Measurements from ENCODE around the gene AVEN. TPM values are rescaled to one million over a fixed set of nuclear protein-coding genes. Genes with fewer than 3 reads are reported as not detected.

Gene AVEN
- total RNA-seq, 1 donor from 2014 or later: 17.3 TPM

- Histone ChIP-seq H3K4me3 (no peak overlapping the region), H3K27me3 (no peaks in the 10 kb centered on the region), H3K9me3 (no peaks in the 10 kb centered on the region), H3K36me3 (no peaks in the 10 kb centered on the region), H3K4me1 (no peaks in the 10 kb centered on the region), H3K27ac (no peak overlapping the region)
- intact Hi-C loops (cut with DNase I): no loop called here
- peak in 2 of 3 experiments; percentile 28 to 43 for TF ChIP-seq CTCF (IDR thresholded peaks at IDR 0.05)
- DNase-seq (ENCODE audit: low spot score in 2 of 2): no peak
Observed at GRCh38 chr15:33963831-33964664, 75.0 kb downstream of the AVEN start.

GRCh38 chr15:33960549-33960935, 78.5 kb downstream of the AVEN start:
- Histone ChIP-seq H3K4me3 (no peak overlapping the region), H3K4me1 (no peaks in the 10 kb centered on the region), H3K27me3 (no peaks in the 10 kb centered on the region), H3K9me3 (no peaks in the 10 kb centered on the region), H3K27ac (no peak overlapping the region), H3K36me3 (no peaks in the 10 kb centered on the region)
- no peak for DNase-seq (ENCODE audit: low spot score in 2 of 2)
- intact Hi-C loops (cut with DNase I): no loop called here
- no peak for TF ChIP-seq CTCF (IDR thresholded peaks at IDR 0.05)

- no peak for DNase-seq (ENCODE audit: low spot score in 2 of 2)
- H3K27ac ChIP-seq: no peak overlapping the region
- H3K4me3 ChIP-seq: no peak overlapping the region
- no peak for TF ChIP-seq CTCF (IDR thresholded peaks at IDR 0.05)
- no peaks in the 10 kb centered on the region for H3K36me3 ChIP-seq
- no peaks in the 10 kb centered on the region for H3K27me3 ChIP-seq
- H3K9me3 ChIP-seq: no peaks in the 10 kb centered on the region
- no peaks in the 10 kb centered on the region for H3K4me1 ChIP-seq
- intact Hi-C loops (cut with DNase I): no loop called here
Observed at GRCh38 chr15:33959844-33960548, 79.0 kb downstream of the AVEN start.

GRCh38 chr15:33956397-33956796, 82.6 kb downstream of the AVEN start:
- no peak for DNase-seq (ENCODE audit: low spot score in 2 of 2)
- no peak overlapping the region for H3K4me3 ChIP-seq
- H3K36me3 ChIP-seq: no peaks in the 10 kb centered on the region
- no peak for TF ChIP-seq CTCF (IDR thresholded peaks at IDR 0.05)
- H3K9me3 ChIP-seq: peaks cover 0 to 4% of the 10 kb centered on the region in 2 donors
- intact Hi-C loops (cut with DNase I): no loop called here
- no peaks in the 10 kb centered on the region for H3K27me3 ChIP-seq
- H3K27ac ChIP-seq: no peak overlapping the region
- no peaks in the 10 kb centered on the region for H3K4me1 ChIP-seq

GRCh38 chr15:33955945-33956344, 83.1 kb downstream of the AVEN start:
- no peak overlapping the region for H3K4me3 ChIP-seq
- H3K27ac ChIP-seq: no peak overlapping the region
- no peaks in the 10 kb centered on the region for H3K27me3 ChIP-seq
- H3K9me3 ChIP-seq: peaks cover 0 to 4% of the 10 kb centered on the region in 2 donors
- DNase-seq (ENCODE audit: low spot score in 2 of 2): no peak
- H3K4me1 ChIP-seq: no peaks in the 10 kb centered on the region
- intact Hi-C loops (cut with DNase I): no loop called here
- TF ChIP-seq CTCF (IDR thresholded peaks at IDR 0.05): no peak
- no peaks in the 10 kb centered on the region for H3K36me3 ChIP-seq
